Astrocyte of the spinal cord (primary cell): ENCODE results near the gene RAPGEF5.

Experiments used
- DNase-seq: peaks from one replicate; pipeline ENCODE4 v3.0.0; 2011; ENCODE audit warnings: low read depth, low spot score
- H3K4me3 ChIP-seq: 2 replicates; pipeline ENCODE4 v1.5.1; 2011; ENCODE audit warnings: low read depth, mild to moderate bottlenecking, low read length, moderate library complexity
- in situ Hi-C: cut with HindIII; loops from 2 replicates; pipeline ENCODE4 v1.10.0; 2017; ENCODE audit warnings: low sequenced_read_pairs
- TF ChIP-seq, protein P1 (sequence below): IDR thresholded peaks from 2 replicates; pipeline ENCODE4 v1.5.1; 2012; ENCODE audit warnings: low read depth, mild to moderate bottlenecking, low read length, inconsistent platforms

Gene RAPGEF5

GRCh38 chr7:22386206-22386858 is 29.4 kb upstream of the RAPGEF5 start:
- DNase-seq, result no peak
- in situ Hi-C loops, result no loop called here
- H3K4me3 ChIP-seq, result no peak overlapping the region
- TF ChIP-seq, protein P1, sequence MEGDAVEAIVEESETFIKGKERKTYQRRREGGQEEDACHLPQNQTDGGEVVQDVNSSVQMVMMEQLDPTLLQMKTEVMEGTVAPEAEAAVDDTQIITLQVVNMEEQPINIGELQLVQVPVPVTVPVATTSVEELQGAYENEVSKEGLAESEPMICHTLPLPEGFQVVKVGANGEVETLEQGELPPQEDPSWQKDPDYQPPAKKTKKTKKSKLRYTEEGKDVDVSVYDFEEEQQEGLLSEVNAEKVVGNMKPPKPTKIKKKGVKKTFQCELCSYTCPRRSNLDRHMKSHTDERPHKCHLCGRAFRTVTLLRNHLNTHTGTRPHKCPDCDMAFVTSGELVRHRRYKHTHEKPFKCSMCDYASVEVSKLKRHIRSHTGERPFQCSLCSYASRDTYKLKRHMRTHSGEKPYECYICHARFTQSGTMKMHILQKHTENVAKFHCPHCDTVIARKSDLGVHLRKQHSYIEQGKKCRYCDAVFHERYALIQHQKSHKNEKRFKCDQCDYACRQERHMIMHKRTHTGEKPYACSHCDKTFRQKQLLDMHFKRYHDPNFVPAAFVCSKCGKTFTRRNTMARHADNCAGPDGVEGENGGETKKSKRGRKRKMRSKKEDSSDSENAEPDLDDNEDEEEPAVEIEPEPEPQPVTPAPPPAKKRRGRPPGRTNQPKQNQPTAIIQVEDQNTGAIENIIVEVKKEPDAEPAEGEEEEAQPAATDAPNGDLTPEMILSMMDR, result no peak

- TF ChIP-seq, protein P1, result no peak
- in situ Hi-C loops, result no loop called here
- no peak overlapping the region for H3K4me3 ChIP-seq
- DNase-seq, result no peak
Measured at GRCh38 chr7:22385326-22385725, 28.4 kb upstream of the RAPGEF5 start.

DNA sequence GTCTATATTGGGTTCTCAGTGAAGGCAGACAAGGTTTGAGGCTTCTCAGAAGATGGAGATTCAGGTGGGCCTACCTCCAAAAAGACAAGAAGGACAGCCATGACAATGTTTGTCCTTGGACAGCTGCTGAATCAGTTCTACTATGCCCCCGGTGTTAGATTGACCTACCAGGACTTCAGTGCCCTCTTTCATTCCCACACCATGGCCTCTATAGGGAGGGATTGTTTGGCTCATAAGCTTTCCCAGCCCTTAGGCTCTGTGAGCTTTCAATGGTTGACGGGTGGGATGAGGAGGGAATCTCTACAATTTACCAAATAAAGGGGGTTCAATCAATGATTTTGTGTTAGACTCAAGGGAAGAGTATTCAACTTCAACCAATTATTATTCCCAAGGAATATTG is 23.4 kb upstream of the RAPGEF5 start:
- no peak overlapping the region for H3K4me3 ChIP-seq
- DNase-seq, result no peak
- TF ChIP-seq, protein P1, result no peak
- in situ Hi-C loops, result no loop called here

GRCh38 chr7:22378199-22378980 is 21.4 kb upstream of the RAPGEF5 start:
- TF ChIP-seq, protein P1, result no peak
- in situ Hi-C loops, result no loop called here
- no peak for DNase-seq
- no peak overlapping the region for H3K4me3 ChIP-seq

DNA sequence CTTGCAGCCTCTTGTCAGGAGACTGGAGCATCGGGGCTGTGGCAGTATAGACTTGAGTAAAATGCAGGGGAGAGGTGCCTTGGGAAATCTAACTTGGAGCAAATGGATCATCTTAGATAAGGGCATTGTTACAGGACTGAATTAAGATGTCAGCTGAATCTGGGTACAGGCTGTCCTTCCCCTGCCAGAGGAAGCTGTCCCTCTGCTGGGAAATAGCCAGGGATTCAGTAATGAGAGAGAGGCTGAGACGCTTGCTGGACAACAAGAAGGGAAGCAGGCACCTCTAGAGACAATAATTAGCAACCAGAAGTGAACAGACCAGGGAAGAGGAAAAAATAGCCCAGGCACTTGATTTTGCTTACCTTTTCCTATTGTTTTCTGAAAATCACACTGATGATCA is 20.7 kb upstream of the RAPGEF5 start:
- no peak overlapping the region for H3K4me3 ChIP-seq
- in situ Hi-C loops, result no loop called here
- TF ChIP-seq, protein P1, result no peak
- DNase-seq, result no peak

GRCh38 chr7:22375359-22376048 is 18.6 kb upstream of the RAPGEF5 start:
- in situ Hi-C loops, result no loop called here
- H3K4me3 ChIP-seq, result no peak overlapping the region
- TF ChIP-seq, protein P1, result no peak
- DNase-seq, result no peak
